HG03457 (cell line): ENCODE results near the gene PHF1.

Experiments
- ATAC-seq: cut with Tn5 transposase; IDR thresholded peaks from one replicate; pipeline ENCODE4 v1.9.1; 2021; ENCODE audit warnings: moderate number of reproducible peaks; ENCODE audit not compliant: unreplicated experiment

PHF1 gene

GRCh38 chr6:33430991-33431879, 20.4 kb downstream of the PHF1 start:
- no peak for ATAC-seq

DNA sequence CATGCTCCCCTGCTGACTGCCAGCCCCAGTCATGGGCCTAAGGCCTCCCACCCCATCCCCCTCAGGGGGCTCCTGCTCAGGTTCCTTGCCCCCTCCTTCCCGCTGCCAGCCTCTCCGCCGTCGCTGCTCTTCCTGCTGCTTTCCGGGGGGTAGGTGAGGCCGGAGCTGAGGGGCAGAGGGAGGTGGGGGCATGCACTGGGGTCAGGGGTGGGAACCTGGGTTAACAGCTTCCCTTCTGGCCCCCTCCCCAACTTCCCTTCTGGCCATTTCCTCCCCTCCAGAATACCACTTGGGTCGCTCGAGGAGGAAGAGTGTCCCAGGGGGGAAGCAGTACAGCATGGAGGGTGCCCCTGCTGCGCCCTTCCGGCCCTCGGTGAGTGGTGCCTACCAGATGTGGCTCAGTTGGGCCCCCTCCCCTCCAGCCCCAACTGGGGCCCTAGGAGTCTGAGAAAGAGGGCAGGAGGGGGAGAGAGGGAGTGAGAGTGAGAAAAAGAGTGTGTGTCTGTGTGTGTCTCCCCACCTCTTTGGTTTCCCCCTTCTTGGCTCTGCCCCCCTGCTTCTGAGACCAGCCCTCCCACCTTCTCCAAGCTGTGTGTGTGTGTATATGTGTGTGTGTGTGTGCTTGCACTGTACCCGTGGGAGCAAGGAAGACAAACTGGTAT, 21.2 kb downstream of the PHF1 start:
- ATAC-seq: no peak

- ATAC-seq: no peak
Observed at GRCh38 chr6:33432546-33432945, 21.7 kb downstream of the PHF1 start.

- ATAC-seq: no peak
Observed at GRCh38 chr6:33433001-33433543, 22.3 kb downstream of the PHF1 start.

GRCh38 chr6:33433544-33434191, 22.9 kb downstream of the PHF1 start:
- no peak for ATAC-seq

- no peak for ATAC-seq
Observed at GRCh38 chr6:33434961-33435360, 24.1 kb downstream of the PHF1 start.

- no peak for ATAC-seq
Observed at GRCh38 chr6:33437666-33438065, 26.9 kb downstream of the PHF1 start.

- ATAC-seq: no peak
Observed at GRCh38 chr6:33438978-33439594, 28.3 kb downstream of the PHF1 start.

DNA sequence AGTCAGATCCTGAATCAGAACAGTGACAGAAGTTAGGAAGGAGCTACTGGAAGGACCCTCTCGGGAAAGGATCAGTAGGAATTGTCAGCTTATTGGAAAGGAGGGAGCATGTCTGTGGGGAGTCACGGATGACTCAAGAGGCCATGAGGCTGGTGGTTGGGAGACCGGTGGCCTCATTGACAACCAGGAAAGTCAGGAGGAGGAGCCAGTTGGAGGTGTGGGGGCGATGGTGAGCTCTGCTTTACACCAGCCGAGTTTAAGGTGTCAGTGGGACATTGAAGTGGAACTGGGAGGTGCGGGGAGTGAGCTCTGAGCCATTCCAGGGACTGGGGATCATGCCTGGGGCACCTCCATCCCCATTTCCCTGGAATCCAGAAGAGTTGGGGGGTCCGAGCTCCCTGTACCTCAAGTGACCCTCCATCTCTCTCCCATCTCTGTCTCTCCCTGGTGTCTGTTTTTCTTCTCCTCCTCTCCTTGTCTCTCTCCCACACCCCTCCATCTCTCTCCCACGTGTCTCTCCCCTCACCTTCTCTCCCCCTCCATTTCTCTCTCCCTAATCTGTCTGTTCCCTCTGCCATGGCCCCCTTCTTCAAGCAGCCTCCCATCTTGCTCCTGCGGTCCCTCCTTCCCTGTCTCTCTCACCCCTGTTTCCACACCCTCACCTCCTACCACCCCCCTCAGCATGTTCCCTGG, 29.3 kb downstream of the PHF1 start:
- ATAC-seq: no peak

DNA sequence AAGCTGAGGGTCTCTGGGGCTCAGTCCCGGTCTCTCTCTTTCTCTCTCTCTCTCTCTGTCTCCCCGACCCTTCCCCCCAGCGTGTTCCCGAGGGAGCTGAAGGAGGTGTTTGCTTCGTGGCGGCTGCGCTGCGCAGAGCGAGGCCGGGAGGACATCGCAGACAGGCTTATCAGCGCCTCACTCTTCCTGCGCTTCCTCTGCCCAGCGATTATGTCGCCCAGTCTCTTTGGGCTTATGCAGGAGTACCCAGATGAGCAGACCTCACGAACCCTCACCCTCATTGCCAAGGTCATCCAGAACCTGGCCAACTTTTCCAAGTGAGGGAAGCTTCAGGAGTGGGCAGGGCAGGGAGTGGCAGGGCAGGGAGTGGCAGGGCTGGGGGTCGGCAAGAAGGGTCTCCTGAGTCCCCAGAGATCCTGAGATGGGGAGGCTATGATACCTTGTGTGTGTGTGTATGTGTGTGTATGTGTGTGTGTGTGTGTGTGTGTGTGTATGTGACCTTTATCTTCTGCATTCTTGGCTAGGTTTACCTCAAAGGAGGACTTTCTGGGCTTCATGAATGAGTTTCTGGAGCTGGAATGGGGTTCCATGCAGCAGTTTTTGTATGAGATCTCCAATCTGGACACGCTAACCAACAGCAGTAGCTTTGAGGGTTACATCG, 30.0 kb downstream of the PHF1 start:
- no peak for ATAC-seq

DNA sequence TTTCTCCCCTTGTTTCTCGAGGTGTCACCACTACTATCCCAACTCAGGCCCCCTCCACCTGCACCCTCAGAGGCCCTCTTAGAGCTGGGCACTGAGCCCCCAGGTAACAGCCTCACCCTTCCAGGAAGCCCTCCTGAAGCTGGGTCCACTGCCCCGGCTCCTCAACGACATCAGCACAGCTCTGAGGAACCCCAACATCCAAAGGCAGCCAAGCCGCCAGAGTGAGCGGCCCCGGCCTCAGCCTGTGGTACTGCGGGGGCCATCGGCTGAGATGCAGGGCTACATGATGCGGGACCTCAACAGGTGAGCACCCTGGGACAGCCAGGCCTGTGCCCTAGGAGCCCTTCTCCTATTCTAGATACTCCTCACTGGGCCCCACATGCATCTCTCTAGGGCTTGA, 30.6 kb downstream of the PHF1 start:
- ATAC-seq: no peak

- ATAC-seq: no peak
Observed at GRCh38 chr6:33442283-33442682, 31.5 kb downstream of the PHF1 start.

GRCh38 chr6:33443025-33443424, 32.2 kb downstream of the PHF1 start:
- no peak for ATAC-seq

GRCh38 chr6:33443619-33444504, 33.0 kb downstream of the PHF1 start:
- no peak for ATAC-seq

- no peak for ATAC-seq
Observed at GRCh38 chr6:33445119-33445603, 34.3 kb downstream of the PHF1 start.

DNA sequence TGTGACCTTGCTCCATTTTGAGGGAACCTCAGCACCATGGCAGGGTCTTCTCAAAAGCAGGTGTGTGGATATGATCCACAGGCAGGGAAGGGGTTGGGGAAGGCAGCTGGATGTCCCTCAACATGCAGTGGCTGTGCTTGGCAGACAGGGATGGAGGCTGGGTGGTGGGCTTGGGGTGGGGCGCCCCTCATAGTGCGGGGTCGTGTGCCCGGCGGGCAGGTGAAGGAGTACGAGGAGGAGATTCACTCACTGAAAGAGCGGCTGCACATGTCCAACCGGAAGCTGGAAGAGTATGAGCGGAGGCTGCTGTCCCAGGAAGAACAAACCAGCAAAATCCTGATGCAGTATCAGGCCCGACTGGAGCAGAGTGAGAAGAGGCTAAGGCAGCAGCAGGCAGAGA, 35.5 kb downstream of the PHF1 start:
- no peak for ATAC-seq

DNA sequence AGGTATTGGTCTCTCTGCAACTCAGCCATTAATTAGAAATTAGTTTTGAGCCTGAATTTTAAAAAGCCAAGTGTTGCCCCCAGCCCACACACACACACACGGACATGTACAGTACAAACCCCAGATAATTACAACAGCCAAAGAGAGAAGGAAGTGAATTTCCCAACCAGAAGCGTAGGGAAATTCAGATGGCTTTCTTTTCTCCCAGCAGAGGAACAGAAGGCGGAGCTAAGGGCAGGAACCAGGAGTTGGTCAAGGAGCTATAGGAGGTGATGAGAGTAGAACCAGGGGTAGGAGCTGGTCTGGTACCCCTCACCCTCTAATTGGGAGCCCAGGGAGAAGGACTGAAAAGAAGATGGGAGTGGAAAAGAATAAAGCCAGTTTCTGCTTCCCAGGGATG, 39.6 kb downstream of the PHF1 start:
- no peak for ATAC-seq

GRCh38 chr6:33451606-33452005, 40.8 kb downstream of the PHF1 start:
- ATAC-seq: no peak

GRCh38 chr6:33452496-33452895, 41.7 kb downstream of the PHF1 start:
- no peak for ATAC-seq
